HepG2 (cell line): Measurements from ENCODE around the gene ALDH2. TPM values are rescaled to one million over a fixed set of nuclear protein-coding genes. Genes with fewer than 3 reads are reported as not detected.

Experiments used
- BCL6 ChIP-seq: IDR thresholded peaks from 2 replicates; pipeline ENCODE4 v1.6.1; 2016; ENCODE audit warnings: missing genetic modification reagents, missing compliant biosample characterization
- CENPT ChIP-seq: sonication (generic); formaldehyde crosslinking; IDR thresholded peaks from 2 replicates; pipeline ENCODE4 v1.8.0; 2022; ENCODE audit warnings: low read depth, mild to moderate bottlenecking, moderate library complexity, missing genetic modification reagents
- FOXK1 ChIP-seq: sonication (generic); formaldehyde crosslinking; IDR thresholded peaks from 2 replicates; pipeline ENCODE4 v1.4.0; 2020; ENCODE audit warnings: low read depth, missing genetic modification reagents, borderline replicate concordance
- HMGA1 ChIP-seq: sonication (generic); formaldehyde crosslinking; conservative IDR thresholded peaks from 2 replicates; pipeline ENCODE4 v1.4.0; 2020; ENCODE audit warnings: missing genetic modification reagents
- JUND ChIP-seq: sonication (generic); formaldehyde crosslinking; IDR thresholded peaks from 2 replicates; pipeline ENCODE4 v1.8.0; 2022; ENCODE audit warnings: mild to moderate bottlenecking, missing genetic modification reagents
- KLF9 ChIP-seq: IDR thresholded peaks from 2 replicates; pipeline ENCODE4 v1.6.1; 2016; ENCODE audit warnings: low read depth
- KMT2A ChIP-seq: sonication (generic); formaldehyde crosslinking; IDR thresholded peaks from 2 replicates; pipeline ENCODE4 v1.4.0; 2020; ENCODE audit warnings: missing genetic modification reagents
- MBNL3 ChIP-seq: fragments of 250-450 bp; sonication (Bioruptor Pico); conservative IDR thresholded peaks from 2 replicates; pipeline ENCODE4 v1.8.0; 2022; ENCODE audit warnings: mild to moderate bottlenecking, inconsistent platforms
- PLSCR1 ChIP-seq: sonication (generic); formaldehyde crosslinking; IDR thresholded peaks from 2 replicates; pipeline ENCODE4 v1.5.0; 2020; ENCODE audit warnings: missing genetic modification reagents, mild to moderate bottlenecking, borderline replicate concordance
- SMC3 ChIP-seq: IDR thresholded peaks from 2 replicates; pipeline ENCODE4 v1.6.1; 2011; ENCODE audit warnings: low read length, improper control_type of control experiment
- SNRNP70 ChIP-seq: fragments of 200-400 bp; formaldehyde crosslinking; IDR thresholded peaks from 2 replicates; pipeline ENCODE4 v1.6.1; 2017; ENCODE audit warnings: mild to moderate bottlenecking, low read depth, low read length, moderate library complexity
- SSRP1 ChIP-seq: IDR thresholded peaks from 2 replicates; pipeline ENCODE4 v1.6.1; 2016; ENCODE audit warnings: control low read depth
- STAT5B ChIP-seq: sonication (generic); formaldehyde crosslinking; IDR thresholded peaks from 2 replicates; pipeline ENCODE4 v1.4.0; 2020; ENCODE audit warnings: missing genetic modification reagents
- TBP ChIP-seq: sonication (generic); formaldehyde crosslinking; IDR thresholded peaks from 2 replicates; pipeline ENCODE4 v1.5.0; 2020; ENCODE audit warnings: missing genetic modification reagents
- TCF7 ChIP-seq: sonication (generic); IDR thresholded peaks from 2 replicates; pipeline ENCODE4 v1.6.1; 2016; ENCODE audit warnings: antibody characterized with exemption, low read depth
- TFDP1 ChIP-seq: IDR thresholded peaks from 2 replicates; pipeline ENCODE4 v1.6.1; 2016; ENCODE audit warnings: missing compliant biosample characterization, missing genetic modification reagents, borderline replicate concordance
- TOE1 ChIP-seq: sonication (generic); formaldehyde crosslinking; IDR thresholded peaks from 2 replicates; pipeline ENCODE4 v1.4.0; 2020; ENCODE audit warnings: mild to moderate bottlenecking, missing genetic modification reagents
- ZFP62 ChIP-seq: sonication (generic); formaldehyde crosslinking; IDR thresholded peaks from 2 replicates; pipeline ENCODE4 v1.4.0; 2020; ENCODE audit warnings: missing genetic modification reagents
- ZNF496 ChIP-seq: sonication (generic); formaldehyde crosslinking; IDR thresholded peaks from 2 replicates; pipeline ENCODE4 v1.8.1; 2023; ENCODE audit warnings: mild to moderate bottlenecking, moderate library complexity, missing genetic modification reagents; ENCODE audit not compliant: insufficient replicate concordance
- ZNF563 ChIP-seq: sonication (generic); formaldehyde crosslinking; IDR thresholded peaks from 2 replicates; pipeline ENCODE4 v1.8.0; 2022; ENCODE audit warnings: mild to moderate bottlenecking, moderate library complexity, missing genetic modification reagents
- ZNF704 ChIP-seq: sonication (generic); formaldehyde crosslinking; IDR thresholded peaks from 2 replicates; pipeline ENCODE4 v1.8.1; 2023; ENCODE audit warnings: mild to moderate bottlenecking, inconsistent platforms, moderate library complexity, missing genetic modification reagents, borderline replicate concordance
- ZNF768 ChIP-seq: sonication (generic); formaldehyde crosslinking; IDR thresholded peaks from 2 replicates; pipeline ENCODE4 v1.4.0; 2020; ENCODE audit warnings: missing genetic modification reagents
- ZNF879 ChIP-seq: sonication (generic); formaldehyde crosslinking; IDR thresholded peaks from 2 replicates; pipeline ENCODE4 v1.8.1; 2023; ENCODE audit warnings: missing genetic modification reagents
- polyA plus RNA-seq, 8 experiments: library from polyadenylated mRNA; depleted of rRNA in 3 of 8; stranded (reverse) in 7 of 8; unstranded in 1 of 8; fragments of >200 nt; fragmentation: Illumina TruSeq in 4 of 8; extraction: Trizol in 4 of 8; gene quantifications; 2 replicates each; pipeline versions ENCODE4 v1.2.1 to v1.2.3, GENCODE V29; 2011 to 2016; ENCODE audit warnings: low read depth in 4 of 8, missing spikeins in 1 of 8, mixed read lengths in 1 of 8; ENCODE audit not compliant: insufficient read depth in 1 of 8
- total RNA-seq, 5 experiments: library from RNA; depleted of rRNA; stranded (reverse); fragments of >200 nt; fragmentation: Illumina TruSeq; extraction: Trizol; gene quantifications; 2 replicates each; pipeline ENCODE4 v1.2.3, GENCODE V29; 2016; ENCODE audit warnings: low read depth in 1 of 5

ALDH2 gene
- total and polyA plus RNA-seq, 2 of the 13 experiments (the other 11 are each of a cell fraction or from before 2014, with no cell fraction given), result 78.8 to 103 TPM

GRCh38 chr12:111766608-111767361, at the start of gene ALDH2 (continued):
- TF ChIP-seq KLF9 (CRISPR knock-in tag) (no peak), JUND (CRISPR knock-in tag) (no peak), MBNL3 (CRISPR knock-in tag) (no peak), SSRP1 (CRISPR knock-in tag) (no peak), TBP (no peak), ZNF768 (peak; percentile 63), KMT2A (peak; percentile 77; the same call in 1 of the 2 replicates), BCL6 (CRISPR knock-in tag) (no peak; the same call in 1 of the 2 replicates), ZNF879 (CRISPR knock-in tag) (0 out of 2 replicates have a peak, but pooled peaks have one; percentile 24), TFDP1 (peak; percentile 37; the same call in 1 of the 2 replicates), ZNF496 (CRISPR knock-in tag) (no peak), SMC3 (no peak), ZNF704 (CRISPR knock-in tag) (peak; percentile 81; the same call in 1 of the 2 replicates), PLSCR1 (CRISPR knock-in tag) (no peak), SNRNP70 (no peak), FOXK1 (CRISPR knock-in tag) (no peak), TCF7 (no peak), STAT5B (CRISPR knock-in tag) (0 out of 2 replicates have a peak, but pooled peaks have one; percentile 16), TOE1 (CRISPR knock-in tag) (no peak), ZFP62 (no peak), CENPT (CRISPR knock-in tag) (no peak), HMGA1 (no peak), ZNF563 (peak; percentile 96)
